HL-60/S4 treated with retinoic acid at 250 ng/mL for 4 days and 3 days (cell line): ENCODE results near the gene GCSAM.
"Not testable (repeated sequence)": the region's sequence is repeated elsewhere in the genome, so short reads cannot be mapped to it uniquely, and the experiment has no call there.

ENCODE experiments used
- in situ Hi-C: fragments of 300-500 bp; cut with MboI; formaldehyde crosslinking; loops from 2 replicates; pipeline ENCODE4 v1.7.0; 2022; ENCODE audit warnings: low sequenced_read_pairs

The GCSAM gene

GRCh38 chr3:112078125-112079083 lies 54.6 kb downstream of the GCSAM start:
- in situ Hi-C loops: no loop called here

- in situ Hi-C loops: no loop called here
Observed at GRCh38 chr3:112074616-112075497, 58.2 kb downstream of the GCSAM start.

- in situ Hi-C loops: no loop called here
Observed at GRCh38 chr3:112074006-112074405, 59.0 kb downstream of the GCSAM start.

- in situ Hi-C loops: not testable (repeated sequence)
Observed at GRCh38 chr3:112072387-112073060, 60.5 kb downstream of the GCSAM start.
